ENCODE measurements around the gene EID2. TPM values are rescaled to one million over a fixed set of nuclear protein-coding genes. Genes with fewer than 3 reads are reported as not detected.

Gene EID2
- total and polyA plus RNA-seq, 2 donors (not counting 3 experiments of a cell fraction or from before 2014, with no cell fraction given): 6.6 to 17.4 TPM

DNA sequence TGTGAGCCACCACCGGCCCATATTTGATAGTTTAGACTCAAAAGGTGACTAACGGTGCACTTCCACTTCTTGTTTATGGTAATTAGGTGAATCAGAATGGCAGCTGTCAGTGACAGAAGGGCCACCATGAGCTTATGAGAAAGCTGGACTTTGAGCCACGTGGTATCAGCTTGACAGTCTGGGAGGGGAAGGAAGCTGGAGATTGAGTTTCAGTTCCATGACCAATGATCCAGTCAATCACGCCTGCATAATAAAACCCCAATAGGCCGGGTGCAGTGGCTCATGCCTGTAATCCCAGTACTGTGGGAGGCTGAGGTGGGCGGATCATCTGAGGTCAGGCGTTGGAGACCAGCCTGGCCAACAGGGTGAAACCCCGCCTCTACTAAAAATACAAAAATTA, 15.5 kb downstream of the EID2 start:
- intact Hi-C loops (cut with micrococcal nuclease) (no loop called here), dilution Hi-C loops (cut with MboI; ENCODE audit: extremely low pct_ligation_motif_present, low sequenced_read_pairs) (no loop called here)
- POLR2A ChIA-PET: no interaction called here
- H3K4me1 ChIP-seq (ENCODE audit: control insufficient read depth, extremely low read depth, insufficient read depth, low read length): no peaks in the 10 kb centered on the region
- CTCF ChIA-PET: interaction anchor here (1.0 to 1.5 kb wide), 2 partner anchors 10 to 27 kb away, joined by 3 read pairs; no protein-coding TSS in a partner anchor
- H3K9ac ChIP-seq (replicated peaks; ENCODE audit: extremely low read depth, insufficient read depth, low read length): no peak overlapping the region
- no peaks in the 10 kb centered on the region for H3K36me3 ChIP-seq (ENCODE audit: control insufficient read depth in 2 of 2, extremely low read depth in 1 of 2, insufficient read depth in 2 of 2, low read length in 2 of 2)
- no peaks in the 10 kb centered on the region for H3K9me1 ChIP-seq (replicated peaks; ENCODE audit: control insufficient read depth, extremely low read depth, insufficient read depth, low read length)
- no peak for TF ChIP-seq GATA2 (IDR thresholded peaks at IDR 0.05; ENCODE audit: insufficient read depth, insufficient read length, low read depth, low read length)
- TF ChIP-seq JUN (IDR thresholded peaks at IDR 0.05; ENCODE audit: borderline replicate concordance, insufficient read depth, insufficient read length, low read depth): no peak
- no peak for TF ChIP-seq POLR2A (IDR thresholded peaks at IDR 0.05; ENCODE audit: low read depth, low read length)
- TF ChIP-seq MYC (IDR thresholded peaks at IDR 0.05; ENCODE audit: low read depth, low read length): no peak
- TF ChIP-seq, protein P1, sequence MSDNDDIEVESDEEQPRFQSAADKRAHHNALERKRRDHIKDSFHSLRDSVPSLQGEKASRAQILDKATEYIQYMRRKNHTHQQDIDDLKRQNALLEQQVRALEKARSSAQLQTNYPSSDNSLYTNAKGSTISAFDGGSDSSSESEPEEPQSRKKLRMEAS (IDR thresholded peaks at IDR 0.05; ENCODE audit: insufficient read depth, insufficient read length): no peak
- TF ChIP-seq EZH2 (IDR thresholded peaks at IDR 0.05; ENCODE audit: borderline replicate concordance, low read depth, low read length, severe bottlenecking): no peak
- no peak for TF ChIP-seq POLR2AphosphoS5 (IDR thresholded peaks at IDR 0.05; ENCODE audit: insufficient read depth, low read depth, low read length)
- TF ChIP-seq, protein P2, sequence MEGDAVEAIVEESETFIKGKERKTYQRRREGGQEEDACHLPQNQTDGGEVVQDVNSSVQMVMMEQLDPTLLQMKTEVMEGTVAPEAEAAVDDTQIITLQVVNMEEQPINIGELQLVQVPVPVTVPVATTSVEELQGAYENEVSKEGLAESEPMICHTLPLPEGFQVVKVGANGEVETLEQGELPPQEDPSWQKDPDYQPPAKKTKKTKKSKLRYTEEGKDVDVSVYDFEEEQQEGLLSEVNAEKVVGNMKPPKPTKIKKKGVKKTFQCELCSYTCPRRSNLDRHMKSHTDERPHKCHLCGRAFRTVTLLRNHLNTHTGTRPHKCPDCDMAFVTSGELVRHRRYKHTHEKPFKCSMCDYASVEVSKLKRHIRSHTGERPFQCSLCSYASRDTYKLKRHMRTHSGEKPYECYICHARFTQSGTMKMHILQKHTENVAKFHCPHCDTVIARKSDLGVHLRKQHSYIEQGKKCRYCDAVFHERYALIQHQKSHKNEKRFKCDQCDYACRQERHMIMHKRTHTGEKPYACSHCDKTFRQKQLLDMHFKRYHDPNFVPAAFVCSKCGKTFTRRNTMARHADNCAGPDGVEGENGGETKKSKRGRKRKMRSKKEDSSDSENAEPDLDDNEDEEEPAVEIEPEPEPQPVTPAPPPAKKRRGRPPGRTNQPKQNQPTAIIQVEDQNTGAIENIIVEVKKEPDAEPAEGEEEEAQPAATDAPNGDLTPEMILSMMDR (IDR thresholded peaks at IDR 0.05; ENCODE audit: extremely low read depth in 1 of 2, insufficient read depth in 1 of 2, low read depth in 1 of 2, low read length in 2 of 2): no peak
- TF ChIP-seq FOS (IDR thresholded peaks at IDR 0.05; ENCODE audit: borderline replicate concordance, insufficient read depth, low read length): no peak
- no peak overlapping the region for H2AFZ ChIP-seq (ENCODE audit: low read depth, low read length)
- no peak for FAIRE-seq
- no TSS peak for BruUV-seq (replicated peaks)
- DNase-seq (ENCODE audit: low read depth, low spot score): no peak
- no peak overlapping the region for H3K4me2 ChIP-seq (ENCODE audit: insufficient read depth, low read length)
- H3K79me2 ChIP-seq (ENCODE audit: control insufficient read depth, insufficient read depth, low read length): no peaks in the 10 kb centered on the region
- H3K27ac ChIP-seq (ENCODE audit: insufficient read depth, low read depth, low read length): no peak overlapping the region
- no peaks in the 10 kb centered on the region for H4K20me1 ChIP-seq (replicated peaks; ENCODE audit: control insufficient read depth, extremely low read depth, insufficient read depth, low read length)
- H3K9me3 ChIP-seq (replicated peaks; ENCODE audit: control insufficient read depth, insufficient read depth, low read length): no peaks in the 10 kb centered on the region
- no peak overlapping the region for H3K4me3 ChIP-seq (replicated peaks in 1 of 3; ENCODE audit: insufficient read depth in 1 of 3, low read depth in 1 of 3, low read length in 3 of 3)
- H3K27me3 ChIP-seq (ENCODE audit: control insufficient read depth in 2 of 2, insufficient read depth in 2 of 2, low read length in 2 of 2): no peaks in the 10 kb centered on the region
